PC-3 (cell line): ENCODE measurements around the gene NXPE4. TPM values are rescaled to one million over a fixed set of nuclear protein-coding genes. Genes with fewer than 3 reads are reported as not detected.
"Not testable (repeated sequence)": the region's sequence is repeated elsewhere in the genome, so short reads cannot be mapped to it uniquely, and the experiment has no call there.

Source experiments
- ATAC-seq: fragments of 200-7000 bp; cut with Tn5 transposase; 2 replicates; pipeline ENCODE4 v1.9.1; 2020; ENCODE audit warnings: mild to moderate bottlenecking, moderate library complexity
- BruUV-seq: library from RNA; stranded (reverse); fragments of 400-500 nt; replicated peaks from 2 replicates; lab custom pipeline; 2021; lab: Mats Ljungman, UMichigan
- CTCF ChIA-PET: fragments of 300-600 bp; sonication (Branson Sonifier 250); formaldehyde crosslinking; loops from one replicate; lab custom pipeline; 2022; ENCODE audit warnings: antibody characterized with exemption; lab: Charles Lee
- POLR2A ChIA-PET: fragments of 300-600 bp; sonication (Branson Sonifier 250); formaldehyde crosslinking; loops from one replicate; lab custom pipeline; 2022; ENCODE audit warnings: antibody characterized with exemption; ENCODE audit not compliant: unreplicated experiment; lab: Charles Lee
- DNase-seq: peaks from one replicate; pipeline ENCODE4 v3.0.0-alpha.2; 2015
- H2AFZ ChIP-seq: fragments of 300-600 bp; sonication (generic); 2 replicates; pipeline ENCODE4 v1.6.0; 2016; ENCODE audit warnings: antibody characterized with exemption, low read length
- H3F3A ChIP-seq: fragments of 300-600 bp; sonication (generic); one replicate; pipeline ENCODE4 v1.6.0; 2017; ENCODE audit warnings: antibody characterized with exemption, low read length, control low read depth, mild to moderate bottlenecking; ENCODE audit not compliant: unreplicated experiment
- H3K27ac ChIP-seq: fragments of 300-600 bp; sonication (generic); 2 replicates; pipeline ENCODE4 v1.5.1; 2016; ENCODE audit warnings: mild to moderate bottlenecking, low read length
- H3K27me3 ChIP-seq: fragments of 300-600 bp; sonication (generic); 2 replicates; pipeline ENCODE4 v1.6.1; 2016; ENCODE audit warnings: low read length, mixed read lengths
- H3K36me3 ChIP-seq: fragments of 300-600 bp; sonication (generic); 2 replicates; pipeline ENCODE4 v1.6.1; 2016; ENCODE audit warnings: low read depth, mixed run types, low read length, mixed read lengths
- H3K4me1 ChIP-seq: fragments of 300-600 bp; sonication (generic); 2 replicates; pipeline ENCODE4 v1.5.1; 2016; ENCODE audit warnings: low read length; ENCODE audit not compliant: insufficient read depth
- H3K4me2 ChIP-seq: fragments of 300-600 bp; sonication (generic); 2 replicates; pipeline ENCODE4 v1.6.0; 2016; ENCODE audit warnings: low read length
- H3K4me3 ChIP-seq: fragments of 300-600 bp; sonication (generic); 2 replicates; pipeline ENCODE4 v1.5.1; 2016; ENCODE audit warnings: mild to moderate bottlenecking, low read length, mixed read lengths
- H3K79me2 ChIP-seq: fragments of 300-600 bp; sonication (generic); 2 replicates; pipeline ENCODE4 v1.6.1; 2017; ENCODE audit warnings: low read length, mixed read lengths
- H3K9ac ChIP-seq: fragments of 300-600 bp; sonication (generic); 2 replicates; pipeline ENCODE4 v1.6.0; 2016; ENCODE audit warnings: mild to moderate bottlenecking, low read length
- H3K9me2 ChIP-seq: fragments of 300-600 bp; sonication (generic); replicated peaks from 2 replicates; pipeline ENCODE4 v1.6.1; 2016; ENCODE audit warnings: mixed run types, low read length, mixed read lengths
- H3K9me3 ChIP-seq: fragments of 300-600 bp; sonication (generic); 2 replicates; pipeline ENCODE4 v1.6.1; 2016; ENCODE audit warnings: low read length, mixed read lengths
- H4K20me1 ChIP-seq: fragments of 300-600 bp; sonication (generic); 2 replicates; pipeline ENCODE4 v1.6.1; 2016; ENCODE audit warnings: low read length, mixed read lengths
- CTCF ChIP-seq: fragments of 300-600 bp; sonication (generic); conservative IDR thresholded peaks from 2 replicates; pipeline ENCODE4 v1.5.1; 2017; ENCODE audit warnings: antibody characterized with exemption, low read depth, mild to moderate bottlenecking, low read length
- EZH2 ChIP-seq: fragments of 300-600 bp; sonication (generic); IDR thresholded peaks from one replicate; pipeline ENCODE4 v1.6.1; 2017; ENCODE audit warnings: antibody characterized with exemption, mild to moderate bottlenecking, low read length; ENCODE audit not compliant: unreplicated experiment
- EZH2phosphoT487 ChIP-seq: fragments of 300-600 bp; sonication (generic); IDR thresholded peaks from 2 replicates; pipeline ENCODE4 v1.6.1; 2018; ENCODE audit warnings: mild to moderate bottlenecking, antibody characterized with exemption, low read length, borderline replicate concordance
- intact Hi-C: fragments of 100-400 bp; cut with micrococcal nuclease; formaldehyde crosslinking; loops from 2 replicates; pipeline ENCODE4 v1.9.0; 2023
- total RNA-seq: library from RNA; depleted of rRNA; stranded (reverse); fragments of >200 nt; gene quantifications from 2 replicates; pipeline ENCODE4 v1.2.3, GENCODE V29; 2014

Gene NXPE4
- total RNA-seq, 1 experiment from 2014 or later = not detected

- H2AFZ ChIP-seq = no peak overlapping the region
- CTCF ChIA-PET = no interaction called here
- no peaks in the 10 kb centered on the region; the same call in 1 of the 2 replicates for H3K9me3 ChIP-seq
- DNase-seq = no peak
- TF ChIP-seq CTCF (no peak), EZH2 (no peak), EZH2phosphoT487 (no peak)
- intact Hi-C loops = no loop called here
- no peaks in the 10 kb centered on the region for H3F3A ChIP-seq
- no peaks in the 10 kb centered on the region for H3K27me3 ChIP-seq
- H3K27ac ChIP-seq = no peak overlapping the region
- no peaks in the 10 kb centered on the region for H3K36me3 ChIP-seq
- ATAC-seq = no peak
- H3K9me2 ChIP-seq = no peaks in the 10 kb centered on the region
- H4K20me1 ChIP-seq = no peaks in the 10 kb centered on the region
- no peaks in the 10 kb centered on the region for H3K79me2 ChIP-seq
- POLR2A ChIA-PET = no interaction called here
- no peak overlapping the region for H3K9ac ChIP-seq
- BruUV-seq = no TSS peak
- no peak overlapping the region for H3K4me2 ChIP-seq
- H3K4me1 ChIP-seq = no peaks in the 10 kb centered on the region
- no peak overlapping the region for H3K4me3 ChIP-seq
Observed at GRCh38 chr11:114610550-114610949, 15.0 kb upstream of the NXPE4 start.

- ATAC-seq (no peak), DNase-seq (no peak)
- intact Hi-C loops = no loop called here
- no peak overlapping the region for H3K4me3 ChIP-seq
- CTCF ChIA-PET = no interaction called here
- H3K79me2 ChIP-seq = no peaks in the 10 kb centered on the region
- TF ChIP-seq EZH2phosphoT487 (no peak), EZH2 (no peak), CTCF (no peak)
- no peak overlapping the region for H3K9ac ChIP-seq
- H3K4me2 ChIP-seq = no peak overlapping the region
- no peaks in the 10 kb centered on the region; the same call in 1 of the 2 replicates for H3K9me3 ChIP-seq
- no peak overlapping the region for H3K27ac ChIP-seq
- BruUV-seq = no TSS peak
- no peak overlapping the region for H2AFZ ChIP-seq
- H3K9me2 ChIP-seq = no peaks in the 10 kb centered on the region
- no peaks in the 10 kb centered on the region for H3K36me3 ChIP-seq
- POLR2A ChIA-PET = no interaction called here
- H3K4me1 ChIP-seq = no peaks in the 10 kb centered on the region
- no peaks in the 10 kb centered on the region for H3K27me3 ChIP-seq
- H3F3A ChIP-seq = no peaks in the 10 kb centered on the region
- no peaks in the 10 kb centered on the region for H4K20me1 ChIP-seq
Observed at GRCh38 chr11:114609429-114609828, 13.8 kb upstream of the NXPE4 start.

DNA sequence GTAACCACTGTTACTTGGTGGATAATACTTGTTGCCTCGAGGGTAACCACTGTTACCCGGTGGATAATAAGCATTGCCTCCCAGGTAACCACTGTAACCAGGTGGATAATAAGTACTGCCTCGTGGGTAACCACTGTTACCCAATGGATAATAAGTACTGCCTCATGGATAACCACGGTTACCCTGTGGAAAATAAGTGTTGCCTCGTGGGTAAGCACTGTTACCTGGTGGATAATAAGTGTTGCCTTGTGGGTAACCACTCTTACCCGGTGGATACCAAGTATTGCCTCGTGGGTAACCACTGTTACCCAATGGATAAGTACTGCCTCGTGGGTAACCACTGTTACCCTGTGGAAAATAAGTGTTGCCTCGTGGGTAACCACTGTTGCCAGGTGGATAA lies 13.0 kb upstream of the NXPE4 start:
- ATAC-seq, CTCF ChIA-PET, BruUV-seq, H3F3A ChIP-seq, POLR2A ChIA-PET, H3K79me2 ChIP-seq, H3K4me3 ChIP-seq, H2AFZ ChIP-seq, H3K4me1 ChIP-seq, H3K9me3 ChIP-seq, H3K9me2 ChIP-seq, H3K4me2 ChIP-seq, H3K27me3 ChIP-seq, intact Hi-C loops, H3K27ac ChIP-seq, H3K36me3 ChIP-seq, H4K20me1 ChIP-seq, H3K9ac ChIP-seq, DNase-seq: not testable (repeated sequence)
